IMR-90 (cell line): ENCODE data around the gene WNT7B. TPM values are rescaled to one million over a fixed set of nuclear protein-coding genes. Genes with fewer than 3 reads are reported as not detected.

Source experiments
- ATAC-seq: fragments of 200-7000 bp; cut with Tn5 transposase; 2 replicates; pipeline ENCODE4 v1.9.1; 2020; ENCODE audit warnings: low read depth, mild to moderate bottlenecking, moderate library complexity
- BruUV-seq: library from RNA; stranded (reverse); fragments of 400-500 nt; replicated peaks from 2 replicates; lab custom pipeline; 2021; lab: Mats Ljungman, UMichigan
- CTCF ChIA-PET: fragments of 300-600 bp; formaldehyde crosslinking; extraction: SDS; loops from one replicate; lab custom pipeline; 2021; ENCODE audit warnings: antibody characterized with exemption; lab: Yijun Ruan, JAX
- POLR2A ChIA-PET: fragments of 300-600 bp; sonication (Branson Sonifier 250); formaldehyde crosslinking; loops from one replicate; lab custom pipeline; 2022; ENCODE audit warnings: antibody characterized with exemption; ENCODE audit not compliant: unreplicated experiment; lab: Charles Lee
- DNase-seq: peaks from one replicate; pipeline ENCODE4 v3.0.0; 2013
- H2AFZ ChIP-seq: replicated peaks from 2 replicates; pipeline ENCODE3; 2013; ENCODE audit warnings: low read length, mild to moderate bottlenecking; ENCODE audit not compliant: poor library complexity
- H2AK5ac ChIP-seq: 2 replicates; pipeline ENCODE4 v1.6.1; 2013; ENCODE audit warnings: low read depth, low read length, inconsistent platforms
- H2AK9ac ChIP-seq: replicated peaks from 2 replicates; pipeline ENCODE3; 2013; ENCODE audit warnings: mild to moderate bottlenecking, low read depth, low read length, moderate library complexity; ENCODE audit not compliant: poor library complexity
- H2BK120ac ChIP-seq: 2 replicates; pipeline ENCODE4 v1.6.1; 2013; ENCODE audit warnings: low read depth, low read length, inconsistent platforms
- H2BK15ac ChIP-seq: 3 replicates; pipeline ENCODE4 v1.6.1; 2013; ENCODE audit warnings: low read depth, low read length, inconsistent platforms
- H2BK20ac ChIP-seq: 2 replicates; pipeline ENCODE4 v1.6.1; 2013; ENCODE audit warnings: low read depth, mild to moderate bottlenecking, inconsistent platforms, low read length, moderate library complexity
- H2BK5ac ChIP-seq: 2 replicates; pipeline ENCODE4 v1.6.1; 2013; ENCODE audit warnings: mild to moderate bottlenecking, low read depth, low read length, inconsistent platforms; ENCODE audit not compliant: poor library complexity, severe bottlenecking
- H3K14ac ChIP-seq: replicated peaks from 2 replicates; pipeline ENCODE4 v1.6.1; 2013; ENCODE audit warnings: low read depth, low read length, inconsistent platforms
- H3K18ac ChIP-seq: 2 replicates; pipeline ENCODE4 v1.6.1; 2013; ENCODE audit warnings: low read depth, low read length, control low read depth
- H3K23ac ChIP-seq: 2 replicates; pipeline ENCODE4 v1.6.1; 2013; ENCODE audit warnings: low read depth, low read length, inconsistent platforms
- H3K27ac ChIP-seq: 2 replicates; pipeline ENCODE4 v1.5.1; 2013; ENCODE audit warnings: mild to moderate bottlenecking, control low read depth, low read length; ENCODE audit not compliant: insufficient read depth
- H3K27me3 ChIP-seq: 2 replicates; pipeline ENCODE4 v1.6.1; 2013; ENCODE audit warnings: low read length; ENCODE audit not compliant: control insufficient read depth, insufficient read depth
- H3K36me3 ChIP-seq: 2 replicates; pipeline ENCODE4 v1.6.1; 2013; ENCODE audit warnings: low read length, mixed read lengths; ENCODE audit not compliant: control insufficient read depth, insufficient read depth
- H3K4ac ChIP-seq: 2 replicates; pipeline ENCODE4 v1.6.1; 2013; ENCODE audit warnings: low read depth, low read length, inconsistent platforms
- H3K4me1 ChIP-seq: 2 replicates; pipeline ENCODE4 v1.6.1; 2013; ENCODE audit warnings: low read length, mixed read lengths; ENCODE audit not compliant: control insufficient read depth, insufficient read depth
- H3K4me2 ChIP-seq: 2 replicates; pipeline ENCODE4 v1.6.1; 2013; ENCODE audit warnings: low read depth, mild to moderate bottlenecking, control low read depth, low read length, moderate library complexity
- H3K4me3 ChIP-seq: 2 replicates; pipeline ENCODE4 v1.5.1; 2013; ENCODE audit warnings: low read depth, mild to moderate bottlenecking, control low read depth, low read length, moderate library complexity; ENCODE audit not compliant: insufficient read depth
- H3K56ac ChIP-seq: 2 replicates; pipeline ENCODE4 v1.6.1; 2013; ENCODE audit warnings: low read length, inconsistent platforms; ENCODE audit not compliant: insufficient read depth; ENCODE audit errors: extremely low read depth
- H3K79me1 ChIP-seq, 2 experiments: 2 replicates each; pipeline ENCODE4 v1.6.1; 2013; ENCODE audit warnings: low read length in 2 of 2, inconsistent platforms in 1 of 2, low read depth in 1 of 2
- H3K9ac ChIP-seq: 2 replicates; pipeline ENCODE4 v1.6.1; 2013; ENCODE audit warnings: low read depth, low read length, control low read depth
- H3K9me1 ChIP-seq: 2 replicates; pipeline ENCODE4 v1.6.1; 2013; ENCODE audit warnings: low read length, inconsistent platforms; ENCODE audit not compliant: insufficient read depth
- H3K9me3 ChIP-seq: 2 replicates; pipeline ENCODE4 v1.6.1; 2013; ENCODE audit warnings: low read length; ENCODE audit not compliant: control insufficient read depth, insufficient read depth
- H4K20me1 ChIP-seq: 2 replicates; pipeline ENCODE4 v1.6.1; 2013; ENCODE audit warnings: low read length, inconsistent platforms; ENCODE audit not compliant: insufficient read depth
- H4K5ac ChIP-seq: 2 replicates; pipeline ENCODE4 v1.6.1; 2013; ENCODE audit warnings: mild to moderate bottlenecking, low read depth, low read length, control low read depth
- H4K8ac ChIP-seq, 2 experiments: 2 replicates each; pipeline ENCODE4 v1.6.1; 2013; ENCODE audit warnings: low read depth in 2 of 2, low read length in 2 of 2, control low read depth in 1 of 2, inconsistent platforms in 1 of 2
- H4K91ac ChIP-seq: 2 replicates; pipeline ENCODE4 v1.6.1; 2013; ENCODE audit warnings: low read depth, low read length, inconsistent platforms; ENCODE audit not compliant: insufficient read depth
- BHLHE40 ChIP-seq: fragments of 150-350 bp; IDR thresholded peaks from 2 replicates; pipeline ENCODE4 v1.6.1; 2016; ENCODE audit warnings: mild to moderate bottlenecking, low read depth, low read length
- CEBPB ChIP-seq: IDR thresholded peaks from 2 replicates; pipeline ENCODE4 v1.6.1; 2012; ENCODE audit warnings: low read depth, low read length, improper control_type of control experiment
- CHD1 ChIP-seq: IDR thresholded peaks from 2 replicates; pipeline ENCODE4 v1.6.1; 2012; ENCODE audit warnings: low read depth, low read length, improper control_type of control experiment
- CTCF ChIP-seq: conservative IDR thresholded peaks from 2 replicates; pipeline ENCODE4 v1.5.1; 2012; ENCODE audit warnings: mild to moderate bottlenecking, low read depth, low read length, improper control_type of control experiment
- ELK1 ChIP-seq: fragments of 150-350 bp; IDR thresholded peaks from 2 replicates; pipeline ENCODE4 v1.6.1; 2016; ENCODE audit warnings: low read depth, mild to moderate bottlenecking, low read length, moderate library complexity, borderline replicate concordance
- FOS ChIP-seq: fragments of 150-350 bp; IDR thresholded peaks from 2 replicates; pipeline ENCODE4 v1.6.1; 2016; ENCODE audit warnings: low read depth, low read length
- MAFK ChIP-seq: IDR thresholded peaks from 2 replicates; pipeline ENCODE4 v1.6.1; 2012; ENCODE audit warnings: low read depth, low read length, improper control_type of control experiment
- MAZ ChIP-seq: IDR thresholded peaks from 2 replicates; pipeline ENCODE4 v1.6.1; 2012; ENCODE audit warnings: low read depth, mild to moderate bottlenecking, low read length, improper control_type of control experiment, moderate library complexity, borderline replicate concordance
- MXI1 ChIP-seq: IDR thresholded peaks from 2 replicates; pipeline ENCODE4 v1.6.1; 2012; ENCODE audit warnings: low read depth, mild to moderate bottlenecking, low read length, moderate library complexity, borderline replicate concordance
- NFE2L2 ChIP-seq: fragments of 150-350 bp; IDR thresholded peaks from 2 replicates; pipeline ENCODE4 v1.6.1; 2016; ENCODE audit warnings: low read depth, mild to moderate bottlenecking, low read length
- POLR2A ChIP-seq: IDR thresholded peaks from 2 replicates; pipeline ENCODE4 v1.6.1; 2012; ENCODE audit warnings: mild to moderate bottlenecking, low read depth, low read length
- RAD21 ChIP-seq: IDR thresholded peaks from 2 replicates; pipeline ENCODE4 v1.6.1; 2012; ENCODE audit warnings: low read length, improper control_type of control experiment
- RCOR1 ChIP-seq: IDR thresholded peaks from 2 replicates; pipeline ENCODE4 v1.6.1; 2012; ENCODE audit warnings: mild to moderate bottlenecking, low read length, improper control_type of control experiment; ENCODE audit not compliant: insufficient replicate concordance
- RFX5 ChIP-seq: IDR thresholded peaks from 2 replicates; pipeline ENCODE4 v1.8.0; 2012; ENCODE audit warnings: low read depth, mild to moderate bottlenecking, low read length, moderate library complexity
- SMC3 ChIP-seq: fragments of 150-350 bp; IDR thresholded peaks from 2 replicates; pipeline ENCODE4 v1.6.1; 2016; ENCODE audit warnings: low read depth, mild to moderate bottlenecking, antibody characterized with exemption, low read length, moderate library complexity
- USF2 ChIP-seq: fragments of 150-350 bp; IDR thresholded peaks from 2 replicates; pipeline ENCODE4 v1.6.1; 2017; ENCODE audit warnings: mild to moderate bottlenecking, antibody characterized with exemption, low read length, low read depth
- WGBS, 2 experiments: methylation state at CpG; one replicate each; pipeline versions ENCODE4 v1.1.5 to v1.1.7; 2013; ENCODE audit warnings: missing lambda C conversion rate in 2 of 2; ENCODE audit not compliant: insufficient read length in 1 of 2; ENCODE audit errors: extremely low coverage in 2 of 2; 5-methylcytosine and 5-hydroxymethylcytosine counted together
- dilution Hi-C: fragments of 300-500 bp; cut with HindIII; formaldehyde crosslinking; loops from one replicate; pipeline ENCODE4 v1.14.3; 2018; ENCODE audit warnings: low sequenced_read_pairs; ENCODE audit not compliant: unreplicated experiment
- in situ Hi-C: fragments of 300-500 bp; cut with MboI; formaldehyde crosslinking; loops from 3 replicates; pipeline ENCODE4 v1.14.3; 2019; ENCODE audit warnings: low sequenced_read_pairs, inconsistent platforms, mixed read lengths
- intact Hi-C: fragments of 100-400 bp; cut with micrococcal nuclease; formaldehyde crosslinking; loops from 2 replicates; pipeline ENCODE4 v1.10.0; 2022
- polyA plus RNA-seq, 3 experiments: library from polyadenylated mRNA; depleted of rRNA; stranded (reverse); fragments of >200 nt; gene quantifications; 2 replicates each; pipeline ENCODE4 v1.2.3, GENCODE V29; 2012; ENCODE audit warnings: low replicate concordance in 1 of 3
- total RNA-seq: library from RNA; depleted of rRNA; stranded (reverse); fragments of >200 nt; gene quantifications from 2 replicates; pipeline ENCODE4 v1.2.3, GENCODE V29; 2012

WNT7B gene
- total and polyA plus RNA-seq, 2 of the 4 experiments (the other 2 are of a cell fraction): under 0.01 to 0.15 TPM

- no peak overlapping the region for H3K14ac ChIP-seq
- ChIA-PET POLR2A (no interaction called here), CTCF (no interaction called here)
- peaks cover 4% of the 10 kb centered on the region for H3K9me1 ChIP-seq
- no peak overlapping the region for H4K5ac ChIP-seq
- dilution Hi-C loops (no loop called here), in situ Hi-C loops (no loop called here), intact Hi-C loops (no loop called here)
- 0 out of 2 replicates have a peak, but pooled peaks cover 1% of the 10 kb centered on the region for H3K4me1 ChIP-seq
- no peaks in the 10 kb centered on the region for H3K79me1 ChIP-seq
- WGBS, 2 experiments: 100% methylated on average over 3 of the region's 9 CpGs; no CpG with 5 or more reads in 1 of the 2 experiments
- H4K8ac ChIP-seq: no peak overlapping the region
- peaks cover 18% of the 10 kb centered on the region for H3K27me3 ChIP-seq
- H3K9me3 ChIP-seq: peaks cover 2% of the 10 kb centered on the region; the same call in 1 of the 2 replicates
- DNase-seq (no peak), ATAC-seq (no peak)
- no peak overlapping the region for H2BK15ac ChIP-seq
- peak overlapping the region; percentile 32 for H2AFZ ChIP-seq
- BruUV-seq: no TSS peak
- H2AK9ac ChIP-seq: no peak overlapping the region
- H3K36me3 ChIP-seq: no peaks in the 10 kb centered on the region
- H2AK5ac ChIP-seq: peak overlapping the region; percentile 16; the same call in 1 of the 2 replicates
- no peak overlapping the region for H3K23ac ChIP-seq
- no peak overlapping the region for H3K27ac ChIP-seq
- no peak overlapping the region for H2BK20ac ChIP-seq
- no peak overlapping the region for H3K4ac ChIP-seq
- no peak for TF ChIP-seq BHLHE40
- TF ChIP-seq RFX5: no peak
- TF ChIP-seq USF2: no peak
- no peak for TF ChIP-seq POLR2A
- no peak for TF ChIP-seq CHD1
- no peak for TF ChIP-seq MAZ
- TF ChIP-seq ELK1: no peak
- TF ChIP-seq NFE2L2: no peak
- no peak for TF ChIP-seq CTCF
- TF ChIP-seq FOS: no peak
- TF ChIP-seq CEBPB: no peak
- no peak for TF ChIP-seq RAD21
- TF ChIP-seq MXI1: no peak
- no peak for TF ChIP-seq RCOR1
- no peak for TF ChIP-seq SMC3
- TF ChIP-seq MAFK: no peak
- H2BK120ac ChIP-seq: no peak overlapping the region
- H3K4me3 ChIP-seq: no peak overlapping the region
- H3K56ac ChIP-seq: no peak overlapping the region
- no peak overlapping the region for H4K91ac ChIP-seq
- no peak overlapping the region for H2BK5ac ChIP-seq
- H3K9ac ChIP-seq: no peak overlapping the region
- no peaks in the 10 kb centered on the region for H4K20me1 ChIP-seq
- no peak overlapping the region for H3K4me2 ChIP-seq
- H3K18ac ChIP-seq: no peak overlapping the region
Observed at GRCh38 chr22:45942344-45942743, 34.6 kb downstream of the WNT7B start.
